Tibial nerve (tissue), 4 donors: Measurements from ENCODE around the gene MAGEA11.
"Not testable (repeated sequence)": the region's sequence is repeated elsewhere in the genome, so short reads cannot be mapped to it uniquely, and the experiment has no call there.

Source experiments
- CTCF ChIP-seq, 5 experiments: fragments of 200-600 bp in 3 of 5; fragments of 450-650 bp in 2 of 5; sonication (generic) in 3 of 5; IDR thresholded peaks; one replicate each; pipeline ENCODE4 v1.5.1; 2016 to 2019; ENCODE audit warnings: antibody characterized with exemption in 5 of 5, mild to moderate bottlenecking in 3 of 5, moderate library complexity in 2 of 5
- EP300 ChIP-seq, 2 donors: sonication (generic); formaldehyde crosslinking; IDR thresholded peaks; one replicate each; pipeline ENCODE4 v1.6.1; 2017; ENCODE audit warnings: antibody characterized with exemption in 2 of 2, mild to moderate bottlenecking in 1 of 2
- POLR2A ChIP-seq, 2 donors: fragments of 450-650 bp; IDR thresholded peaks; one replicate each; pipeline ENCODE4 v1.6.1; 2017; ENCODE audit warnings: antibody characterized with exemption in 2 of 2, mild to moderate bottlenecking in 2 of 2, moderate library complexity in 2 of 2

GRCh38 chrX:149675554-149675953 lies 36.3 kb upstream of the MAGEA11 start:
- not testable (repeated sequence) for TF ChIP-seq CTCF, EP300, POLR2A (IDR thresholded peaks at IDR 0.05)
